Stimulated activated CD4-positive, alpha-beta T cell treated with anti-CD3 and anti-CD28 coated beads, Interleukin-2, amount 100 ng/mL, for 48 hours (primary cell): Measurements from ENCODE around the gene TLR5.
"Not testable (repeated sequence)": the region's sequence is repeated elsewhere in the genome, so short reads cannot be mapped to it uniquely, and the experiment has no call there.

Experiments used
- DNase-seq, 2 donors: peaks; one replicate each; pipeline ENCODE4 v3.0.0-alpha.2; 2020

The TLR5 gene, protein sequence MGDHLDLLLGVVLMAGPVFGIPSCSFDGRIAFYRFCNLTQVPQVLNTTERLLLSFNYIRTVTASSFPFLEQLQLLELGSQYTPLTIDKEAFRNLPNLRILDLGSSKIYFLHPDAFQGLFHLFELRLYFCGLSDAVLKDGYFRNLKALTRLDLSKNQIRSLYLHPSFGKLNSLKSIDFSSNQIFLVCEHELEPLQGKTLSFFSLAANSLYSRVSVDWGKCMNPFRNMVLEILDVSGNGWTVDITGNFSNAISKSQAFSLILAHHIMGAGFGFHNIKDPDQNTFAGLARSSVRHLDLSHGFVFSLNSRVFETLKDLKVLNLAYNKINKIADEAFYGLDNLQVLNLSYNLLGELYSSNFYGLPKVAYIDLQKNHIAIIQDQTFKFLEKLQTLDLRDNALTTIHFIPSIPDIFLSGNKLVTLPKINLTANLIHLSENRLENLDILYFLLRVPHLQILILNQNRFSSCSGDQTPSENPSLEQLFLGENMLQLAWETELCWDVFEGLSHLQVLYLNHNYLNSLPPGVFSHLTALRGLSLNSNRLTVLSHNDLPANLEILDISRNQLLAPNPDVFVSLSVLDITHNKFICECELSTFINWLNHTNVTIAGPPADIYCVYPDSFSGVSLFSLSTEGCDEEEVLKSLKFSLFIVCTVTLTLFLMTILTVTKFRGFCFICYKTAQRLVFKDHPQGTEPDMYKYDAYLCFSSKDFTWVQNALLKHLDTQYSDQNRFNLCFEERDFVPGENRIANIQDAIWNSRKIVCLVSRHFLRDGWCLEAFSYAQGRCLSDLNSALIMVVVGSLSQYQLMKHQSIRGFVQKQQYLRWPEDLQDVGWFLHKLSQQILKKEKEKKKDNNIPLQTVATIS

GRCh38 chr1:223142795-223143536 lies at the start of gene TLR5:
TSS of gene TLR5 (minus strand) at chr1:223143248. CDS start at chr1:223113031, 30,217 bp downstream.
- DNase-seq, result peak; percentile 88 to 92

- peak; percentile 43 to 47 for DNase-seq
These were observed 47.1 kb upstream of the TLR5 start for GRCh38 chr1:223189903-223190724.

- no peak for DNase-seq
These were observed 46.5 kb upstream of the TLR5 start for GRCh38 chr1:223189525-223189902.

DNA sequence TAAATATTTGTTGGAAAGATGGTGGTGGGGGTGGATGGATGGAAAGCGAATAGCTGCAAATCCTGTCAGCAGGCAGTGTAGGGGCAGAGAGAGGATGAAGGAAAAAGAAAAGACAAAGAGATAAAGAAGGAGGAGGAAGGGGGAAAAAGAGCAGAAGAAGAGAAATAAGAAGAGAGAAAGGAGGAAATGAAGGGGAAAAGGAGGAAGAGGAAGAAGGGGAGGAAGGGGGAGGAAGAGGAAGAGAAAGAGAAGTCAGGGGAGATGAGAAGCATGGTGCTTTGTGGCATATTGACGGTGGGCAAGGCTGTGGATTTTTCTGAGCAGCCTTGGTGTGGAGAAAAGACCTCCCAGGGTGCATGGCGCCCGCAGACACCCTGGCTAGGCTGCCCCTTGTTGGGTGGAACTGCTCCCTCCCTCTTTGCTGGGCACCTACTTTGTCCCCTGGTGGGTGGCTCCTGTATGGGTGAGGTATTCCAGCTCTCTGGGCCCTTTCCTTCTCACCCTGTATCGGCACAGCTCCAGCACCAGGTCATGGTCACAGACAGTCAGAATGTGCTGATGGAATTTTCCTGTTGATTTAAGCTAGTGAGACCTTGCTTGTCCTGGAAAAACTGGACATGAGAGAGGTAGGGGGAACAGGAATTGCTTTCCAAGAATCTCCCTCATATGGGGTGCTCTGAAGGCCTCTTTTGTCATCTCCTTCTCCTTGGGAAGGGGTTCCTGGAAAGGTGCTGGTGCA lies 45.7 kb upstream of the TLR5 start:
- no peak for DNase-seq

DNA sequence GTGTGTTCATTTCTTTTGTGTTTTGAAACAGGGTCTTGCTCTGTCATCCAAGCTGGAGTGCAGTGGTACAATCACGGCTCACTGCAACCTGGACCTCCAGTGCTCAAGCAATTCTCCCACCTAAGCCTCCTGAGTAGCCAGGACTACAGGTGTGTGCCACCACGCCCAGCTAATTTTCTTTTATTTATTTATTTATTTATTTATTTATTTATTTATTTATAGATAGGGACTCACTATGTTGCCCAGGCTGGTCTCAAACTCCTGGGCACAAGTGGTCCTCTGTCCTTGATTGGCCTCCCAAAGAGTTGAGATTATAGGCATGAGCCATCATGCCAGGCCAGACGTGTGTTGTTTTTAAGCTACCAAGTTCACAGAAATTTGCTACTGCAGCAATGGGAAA lies 43.8 kb upstream of the TLR5 start:
- DNase-seq, result no peak

GRCh38 chr1:223183268-223183862 lies 40.3 kb upstream of the TLR5 start:
- no peak for DNase-seq

- DNase-seq, result no peak
These were observed 37.8 kb upstream of the TLR5 start for GRCh38 chr1:223180731-223181321.

- DNase-seq, result no peak
These were observed 36.7 kb upstream of the TLR5 start for GRCh38 chr1:223179786-223180185.

DNA sequence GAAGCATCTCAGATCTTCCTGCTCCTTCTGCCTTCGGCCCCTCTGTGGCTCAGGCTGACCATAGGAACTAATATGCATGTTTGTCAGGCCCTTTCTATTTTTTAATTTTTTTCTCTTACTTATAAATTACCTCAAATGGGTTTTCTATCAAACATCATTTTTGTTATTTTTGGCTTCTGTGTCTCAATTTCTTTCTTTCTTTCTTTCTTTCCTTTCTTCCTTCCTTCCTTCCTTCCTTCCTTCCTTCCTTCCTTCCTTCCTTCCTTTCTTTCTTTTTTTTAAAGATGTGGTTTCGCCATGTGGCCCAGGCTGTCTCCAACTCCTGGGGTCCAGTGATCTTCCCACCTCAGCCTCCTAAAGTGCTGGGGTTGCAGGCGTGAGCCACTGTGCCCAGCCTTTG lies 36.2 kb upstream of the TLR5 start:
- DNase-seq, result no peak

DNA sequence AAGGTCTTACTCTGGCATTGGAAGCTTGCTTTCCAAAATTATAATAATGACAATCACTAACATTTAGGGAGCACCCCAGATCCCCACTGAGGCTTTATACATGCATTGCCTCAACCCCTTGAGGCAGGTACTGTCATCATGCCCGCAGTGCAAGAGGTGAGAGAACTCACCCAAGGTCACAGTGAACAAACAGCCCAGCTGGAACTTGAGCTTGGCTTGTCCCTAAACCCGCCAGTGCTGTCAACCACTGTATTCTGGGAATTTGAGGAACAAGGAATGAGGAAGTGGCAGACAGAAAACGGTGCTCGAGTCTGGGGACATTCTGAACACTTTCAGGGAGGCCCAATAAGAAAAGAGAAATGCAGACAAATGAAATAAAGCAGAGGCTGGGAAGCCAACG lies 34.6 kb upstream of the TLR5 start:
- no peak for DNase-seq

- DNase-seq, result no peak
These were observed 33.4 kb upstream of the TLR5 start for GRCh38 chr1:223176437-223176836.

- DNase-seq, result no peak
These were observed 32.6 kb upstream of the TLR5 start for GRCh38 chr1:223175633-223176032.

GRCh38 chr1:223175032-223175431 lies 32.0 kb upstream of the TLR5 start:
- no peak for DNase-seq

DNA sequence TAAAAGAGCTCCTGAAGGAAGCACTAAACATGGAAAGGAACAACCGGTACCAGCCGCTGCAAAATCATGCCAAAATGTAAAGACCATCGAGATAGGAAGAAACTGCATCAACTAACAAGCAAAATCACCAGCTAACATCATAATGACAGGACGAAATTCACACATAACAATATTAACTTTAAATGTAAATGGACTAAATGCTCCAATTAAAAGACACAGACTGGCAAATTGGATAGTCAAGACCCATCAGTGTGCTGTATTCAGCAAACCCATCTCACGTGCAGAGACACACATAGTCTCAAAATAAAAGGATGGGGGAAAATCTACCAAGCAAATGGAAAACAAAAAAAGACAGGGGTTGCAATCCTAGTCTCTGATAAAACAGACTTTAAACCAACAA lies 26.4 kb upstream of the TLR5 start:
- not testable (repeated sequence) for DNase-seq

- DNase-seq, result no peak
These were observed 18.3 kb upstream of the TLR5 start for GRCh38 chr1:223161321-223161720.

DNA sequence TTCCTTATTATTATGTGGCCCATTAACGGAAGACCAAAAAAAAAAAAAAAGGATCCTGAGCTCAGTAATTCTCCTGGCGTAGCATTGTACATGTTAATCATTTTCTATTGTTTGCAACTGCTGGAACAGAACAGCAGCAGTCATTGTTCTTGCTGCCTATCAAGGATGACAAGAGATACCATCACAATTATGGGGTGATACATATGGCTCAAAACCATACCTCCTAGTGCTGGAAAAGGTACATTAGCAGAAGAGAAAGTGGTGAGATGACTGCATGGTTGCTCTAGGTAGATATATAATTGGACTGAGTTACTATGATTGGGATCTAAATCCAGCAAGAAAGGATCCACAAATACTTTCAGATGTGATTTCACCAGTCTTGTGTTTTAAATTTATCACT lies 13.3 kb upstream of the TLR5 start:
- DNase-seq, result no peak

DNA sequence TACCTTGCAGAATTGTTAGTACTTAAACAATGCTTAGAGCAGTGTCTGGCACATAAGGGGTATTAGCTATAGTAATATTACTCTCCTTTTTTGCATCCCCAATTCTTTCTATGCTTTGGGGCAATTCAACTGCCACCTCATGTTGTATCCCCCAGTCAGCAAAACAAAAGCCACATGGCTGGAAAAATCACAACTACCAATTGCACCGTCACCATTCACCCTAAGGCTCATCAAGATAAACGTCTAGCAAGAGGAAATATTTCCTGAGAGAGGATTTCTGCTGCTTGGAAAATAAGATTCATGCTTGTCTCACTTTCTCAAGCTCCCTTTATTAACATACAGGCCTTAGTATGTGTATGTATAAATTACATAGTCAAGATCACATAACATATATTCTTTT lies 12.1 kb upstream of the TLR5 start:
- DNase-seq, result no peak

DNA sequence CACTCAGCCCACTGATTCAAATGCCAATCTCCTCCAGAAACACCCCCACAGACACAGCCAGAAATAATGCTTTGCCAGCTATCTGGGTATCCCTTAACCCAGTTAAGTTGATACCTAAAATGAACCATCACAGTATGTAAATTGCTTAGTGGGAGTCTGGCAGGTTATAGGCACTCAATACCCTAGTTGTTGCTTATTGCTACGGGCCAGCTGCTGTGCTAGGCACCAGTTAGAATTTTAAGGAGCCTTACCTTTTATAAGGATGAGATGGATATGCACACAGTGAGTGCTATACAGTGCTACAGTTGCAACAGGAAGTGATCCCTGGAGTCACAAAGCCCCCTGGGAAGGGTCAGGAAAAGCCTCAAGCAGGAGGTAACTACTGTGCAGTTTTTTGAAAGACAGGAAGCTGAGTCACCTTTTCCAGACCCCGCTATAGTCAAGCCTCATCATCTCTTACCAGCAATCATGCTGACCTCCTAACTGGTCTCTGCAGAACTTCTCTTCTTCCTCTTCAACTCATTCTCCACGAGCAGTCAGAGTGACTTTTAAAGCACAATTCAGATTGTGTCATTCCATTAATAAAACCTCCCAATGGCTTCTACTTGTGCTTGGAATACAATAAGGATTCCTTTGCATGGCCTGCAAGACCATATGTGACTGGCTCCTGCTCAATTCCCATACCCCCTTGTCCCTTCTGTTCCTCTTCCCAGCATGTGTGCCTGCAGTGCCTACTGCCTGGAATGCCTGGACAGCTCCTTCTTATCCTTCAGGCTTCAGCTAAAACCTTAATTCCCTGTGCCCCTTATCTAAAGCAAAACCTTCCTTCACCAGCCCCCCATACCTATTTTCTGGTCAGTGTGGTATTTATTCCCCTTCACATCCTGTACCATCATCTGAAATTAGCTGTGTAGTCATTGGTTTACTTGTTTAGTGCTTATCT lies 10.4 kb upstream of the TLR5 start:
- no peak for DNase-seq

- DNase-seq, result no peak
These were observed 9.4 kb upstream of the TLR5 start for GRCh38 chr1:223152399-223152798.

- DNase-seq, result no peak
These were observed 7.4 kb upstream of the TLR5 start for GRCh38 chr1:223150443-223150842.
